Smooth muscle cell (in vitro differentiated cells): Measurements from ENCODE around the gene GPR157. TPM values are rescaled to one million over a fixed set of nuclear protein-coding genes. Genes with fewer than 3 reads are reported as not detected.

Experiments
- DNase-seq: peaks from one replicate; lab custom pipeline; 2025; ENCODE audit not compliant: unreplicated experiment; lab: John Stamatoyannopoulos, UW
- H2AFZ ChIP-seq: fragments of 200-600 bp; sonication (generic); 2 replicates; pipeline ENCODE4 v1.6.0; 2016; ENCODE audit warnings: antibody characterized with exemption, low read depth, mild to moderate bottlenecking
- H3F3A ChIP-seq: fragments of 200-600 bp; sonication (generic); 2 replicates; pipeline ENCODE4 v1.6.0; 2017; ENCODE audit warnings: antibody characterized with exemption, low read depth
- H3K27ac ChIP-seq: fragments of 200-600 bp; sonication (generic); 2 replicates; pipeline ENCODE4 v1.5.1; 2016; ENCODE audit warnings: low read depth, mild to moderate bottlenecking
- H3K27me3 ChIP-seq: fragments of 200-600 bp; sonication (generic); 2 replicates; pipeline ENCODE4 v1.6.1; 2016; ENCODE audit warnings: low read depth, mild to moderate bottlenecking
- H3K36me3 ChIP-seq: fragments of 200-600 bp; sonication (generic); 2 replicates; pipeline ENCODE4 v1.5.1; 2016; ENCODE audit warnings: low read depth
- H3K4me1 ChIP-seq: fragments of 200-600 bp; sonication (generic); 2 replicates; pipeline ENCODE4 v1.5.1; 2016; ENCODE audit warnings: low read depth
- H3K4me2 ChIP-seq: fragments of 200-600 bp; sonication (generic); 2 replicates; pipeline ENCODE4 v1.6.0; 2016; ENCODE audit warnings: mild to moderate bottlenecking
- H3K4me3 ChIP-seq: fragments of 200-600 bp; sonication (generic); 2 replicates; pipeline ENCODE4 v1.5.1; 2016; ENCODE audit warnings: mild to moderate bottlenecking
- H3K79me2 ChIP-seq: fragments of 200-600 bp; sonication (generic); 2 replicates; pipeline ENCODE4 v1.6.0; 2016; ENCODE audit warnings: low read depth, mild to moderate bottlenecking
- H3K9ac ChIP-seq: fragments of 200-600 bp; sonication (generic); 2 replicates; pipeline ENCODE4 v1.6.0; 2016; ENCODE audit warnings: low read depth
- H3K9me3 ChIP-seq: fragments of 200-600 bp; sonication (generic); replicated peaks from 2 replicates; pipeline ENCODE4 v1.5.1; 2016; ENCODE audit warnings: low read depth
- H4K20me1 ChIP-seq: fragments of 200-600 bp; sonication (generic); 2 replicates; pipeline ENCODE4 v1.6.0; 2016; ENCODE audit warnings: low read depth
- whole genome bisulfite sequencing: methylation state at CpG from one replicate; pipeline ENCODE4 v1.1.7; 2016; ENCODE audit warnings: low lambda C conversion rate; 5-methylcytosine and 5-hydroxymethylcytosine counted together
- polyA plus RNA-seq: library from polyadenylated mRNA; unstranded; fragments of >200 nt; fragmentation: Nextera tagmentation; extraction: Ambion mirVana; gene quantifications from 2 replicates; pipeline ENCODE4 v1.2.1, GENCODE V29; 2016
- total RNA-seq: library from RNA; depleted of rRNA; stranded (reverse); fragments of >200 nt; gene quantifications from 2 replicates; pipeline ENCODE4 v1.2.3, GENCODE V29; 2014
- TF ChIP-seq, protein P1 (sequence below): fragments of 200-600 bp; sonication (generic); IDR thresholded peaks from 2 replicates; pipeline ENCODE4 v1.5.1; 2017; ENCODE audit warnings: borderline replicate concordance, mild to moderate bottlenecking, antibody characterized with exemption; ENCODE audit not compliant: insufficient read depth, poor library complexity, severe bottlenecking

GPR157 gene, protein sequence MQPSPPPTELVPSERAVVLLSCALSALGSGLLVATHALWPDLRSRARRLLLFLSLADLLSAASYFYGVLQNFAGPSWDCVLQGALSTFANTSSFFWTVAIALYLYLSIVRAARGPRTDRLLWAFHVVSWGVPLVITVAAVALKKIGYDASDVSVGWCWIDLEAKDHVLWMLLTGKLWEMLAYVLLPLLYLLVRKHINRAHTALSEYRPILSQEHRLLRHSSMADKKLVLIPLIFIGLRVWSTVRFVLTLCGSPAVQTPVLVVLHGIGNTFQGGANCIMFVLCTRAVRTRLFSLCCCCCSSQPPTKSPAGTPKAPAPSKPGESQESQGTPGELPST
- total RNA-seq (2.8 and 4.4 TPM in 2 replicates), polyA plus RNA-seq (1.6 and 2.7 TPM in 2 replicates)

DNA sequence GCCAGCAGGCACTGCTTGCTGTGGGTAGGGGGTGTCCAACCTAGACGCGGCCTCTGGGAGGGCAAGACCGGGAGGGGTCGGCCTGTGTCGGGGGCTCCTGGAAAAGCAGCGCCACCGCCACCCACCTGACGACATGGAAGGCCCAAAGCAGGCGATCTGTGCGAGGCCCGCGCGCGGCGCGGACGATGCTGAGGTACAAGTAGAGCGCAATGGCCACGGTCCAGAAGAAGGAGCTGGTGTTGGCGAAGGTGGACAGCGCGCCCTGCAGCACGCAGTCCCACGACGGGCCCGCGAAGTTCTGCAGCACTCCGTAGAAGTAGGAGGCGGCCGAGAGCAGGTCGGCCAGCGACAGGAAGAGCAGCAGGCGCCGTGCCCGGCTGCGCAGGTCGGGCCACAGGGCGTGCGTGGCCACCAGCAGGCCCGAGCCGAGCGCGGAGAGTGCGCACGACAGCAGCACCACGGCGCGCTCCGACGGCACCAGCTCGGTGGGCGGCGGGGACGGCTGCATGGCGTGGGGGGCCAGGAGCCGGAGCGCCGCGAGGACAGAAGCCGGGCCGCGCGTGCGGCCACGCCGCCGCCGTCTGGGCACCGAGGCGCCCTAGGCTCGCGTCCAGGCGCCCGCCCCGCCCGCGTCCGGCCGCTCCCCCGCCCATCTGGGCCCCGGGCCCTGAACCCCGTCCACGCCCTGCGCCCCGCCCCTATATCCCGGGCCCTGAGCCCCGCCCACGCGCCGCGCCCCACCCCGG is at the start of gene GPR157:
Gene GPR157, minus strand, starts transcription at position 583 of the 746 bp plus-strand sequence. Its CDS starts 75 bp downstream, at position 508.
- peak within 1 kb of the TSS; percentile 7 for H3K27ac ChIP-seq
- WGBS, result 5% methylated on average over 37 of the region's 92 CpGs

DNA sequence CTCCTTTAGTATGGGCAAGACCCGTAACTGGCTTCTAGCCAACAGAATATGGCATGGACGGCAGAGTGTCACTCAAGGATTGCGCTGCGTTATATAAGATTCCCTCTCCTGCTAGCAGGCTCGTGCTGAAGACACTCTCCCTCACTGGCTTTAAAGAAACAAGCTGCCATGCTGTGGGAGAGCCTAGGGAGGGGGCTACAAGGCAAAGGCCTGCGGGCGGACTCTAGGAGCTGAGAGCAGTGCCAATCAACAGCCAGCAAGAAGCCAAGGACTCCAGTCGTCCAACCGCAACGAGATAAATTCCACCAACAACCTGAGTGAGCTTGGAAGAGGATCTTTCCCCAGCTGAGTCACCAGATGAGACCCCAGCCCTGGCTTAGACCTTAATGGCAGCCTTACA is 45.9 kb upstream of the GPR157 start:
- Histone ChIP-seq H3K36me3 (no peaks in the 10 kb centered on the region), H3K9ac (no peak overlapping the region), H3K79me2 (peaks cover 98% of the 10 kb centered on the region), H3K27me3 (no peaks in the 10 kb centered on the region), H4K20me1 (peaks cover 100% of the 10 kb centered on the region), H3K4me1 (no peaks in the 10 kb centered on the region), H3K9me3 (no peaks in the 10 kb centered on the region), H2AFZ (no peak overlapping the region), H3K4me3 (no peak overlapping the region), H3F3A (no peaks in the 10 kb centered on the region), H3K27ac (no peak overlapping the region), H3K4me2 (no peak overlapping the region)
- 94% methylated on average over 10 of the region's 10 CpGs for WGBS
- no peak for DNase-seq
- TF ChIP-seq, protein P1, sequence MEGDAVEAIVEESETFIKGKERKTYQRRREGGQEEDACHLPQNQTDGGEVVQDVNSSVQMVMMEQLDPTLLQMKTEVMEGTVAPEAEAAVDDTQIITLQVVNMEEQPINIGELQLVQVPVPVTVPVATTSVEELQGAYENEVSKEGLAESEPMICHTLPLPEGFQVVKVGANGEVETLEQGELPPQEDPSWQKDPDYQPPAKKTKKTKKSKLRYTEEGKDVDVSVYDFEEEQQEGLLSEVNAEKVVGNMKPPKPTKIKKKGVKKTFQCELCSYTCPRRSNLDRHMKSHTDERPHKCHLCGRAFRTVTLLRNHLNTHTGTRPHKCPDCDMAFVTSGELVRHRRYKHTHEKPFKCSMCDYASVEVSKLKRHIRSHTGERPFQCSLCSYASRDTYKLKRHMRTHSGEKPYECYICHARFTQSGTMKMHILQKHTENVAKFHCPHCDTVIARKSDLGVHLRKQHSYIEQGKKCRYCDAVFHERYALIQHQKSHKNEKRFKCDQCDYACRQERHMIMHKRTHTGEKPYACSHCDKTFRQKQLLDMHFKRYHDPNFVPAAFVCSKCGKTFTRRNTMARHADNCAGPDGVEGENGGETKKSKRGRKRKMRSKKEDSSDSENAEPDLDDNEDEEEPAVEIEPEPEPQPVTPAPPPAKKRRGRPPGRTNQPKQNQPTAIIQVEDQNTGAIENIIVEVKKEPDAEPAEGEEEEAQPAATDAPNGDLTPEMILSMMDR, result no peak

More for the DNA sequence above, at the start of gene GPR157:
- no peaks in the 10 kb centered on the region for H3K36me3 ChIP-seq
- H3K4me1 ChIP-seq, result peaks cover 5% of the 10 kb centered on the region
- no peak within 1 kb of the TSS for H3K9ac ChIP-seq
- TF ChIP-seq, protein P1, result no peak
- H2AFZ ChIP-seq, result peak within 1 kb of the TSS; percentile 69
- peak; percentile 35 for DNase-seq
- H3K79me2 ChIP-seq, result no peaks in the 10 kb centered on the region
- H3K9me3 ChIP-seq, result no peaks in the 10 kb centered on the region
- peak within 1 kb of the TSS; percentile 89 for H3K4me2 ChIP-seq
- peak within 1 kb of the TSS; percentile 53 for H3K4me3 ChIP-seq
- peaks cover 12% of the 10 kb centered on the region for H3F3A ChIP-seq
- no peaks in the 10 kb centered on the region for H4K20me1 ChIP-seq
- H3K27me3 ChIP-seq, result no peaks in the 10 kb centered on the region

DNA sequence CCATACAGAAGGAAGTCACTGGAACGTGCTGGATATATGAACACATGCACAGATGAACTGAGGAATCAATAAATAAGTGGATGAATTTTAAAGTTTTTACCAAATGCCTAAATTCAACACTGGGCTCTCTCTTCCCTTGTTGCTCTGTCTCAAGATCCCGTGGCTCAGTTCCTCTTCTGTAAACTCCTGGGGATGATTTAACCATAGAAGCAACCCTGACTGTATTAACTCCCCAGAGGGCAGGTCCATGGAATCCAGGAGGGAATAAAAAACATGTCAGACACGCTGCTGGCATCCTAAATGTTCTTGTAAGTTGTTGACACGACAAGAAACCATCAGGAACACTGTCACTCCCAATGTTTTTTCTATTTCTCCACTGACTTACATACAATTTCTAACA is 45.3 kb upstream of the GPR157 start:
- peaks cover 97% of the 10 kb centered on the region for H3K79me2 ChIP-seq
- 97% methylated on average over 4 of the region's 4 CpGs for WGBS
- H3K4me3 ChIP-seq, result no peak overlapping the region
- TF ChIP-seq, protein P1, result no peak
- H3K27ac ChIP-seq, result no peak overlapping the region
- no peaks in the 10 kb centered on the region for H3K4me1 ChIP-seq
- H3K9me3 ChIP-seq, result no peaks in the 10 kb centered on the region
- no peaks in the 10 kb centered on the region for H3F3A ChIP-seq
- no peak overlapping the region for H3K9ac ChIP-seq
- no peaks in the 10 kb centered on the region for H3K27me3 ChIP-seq
- no peak for DNase-seq
- peaks cover 100% of the 10 kb centered on the region for H4K20me1 ChIP-seq
- no peak overlapping the region for H2AFZ ChIP-seq
- no peaks in the 10 kb centered on the region for H3K36me3 ChIP-seq
- H3K4me2 ChIP-seq, result no peak overlapping the region
